Stomach (tissue), 4 donors: ENCODE results near the gene ZXDC.

Experiments
- EP300 ChIP-seq: sonication (generic); formaldehyde crosslinking; IDR thresholded peaks from one replicate; pipeline ENCODE4 v1.6.1; 2017; ENCODE audit warnings: antibody characterized with exemption
- POLR2A ChIP-seq, 4 donors: fragments of 450-650 bp; IDR thresholded peaks; one replicate each; pipeline ENCODE4 v1.6.1; 2016; ENCODE audit warnings: antibody characterized with exemption in 4 of 4, control low read depth in 2 of 4, mild to moderate bottlenecking in 1 of 4, moderate library complexity in 1 of 4
- POLR2AphosphoS5 ChIP-seq, 3 donors: sonication (generic); formaldehyde crosslinking; IDR thresholded peaks; one replicate each; pipeline ENCODE4 v1.6.1; 2016; ENCODE audit warnings: antibody characterized with exemption in 3 of 3
- TF ChIP-seq, protein P1 (sequence below), 7 experiments: fragments of 450-650 bp in 4 of 7; fragments of 200-600 bp in 3 of 7; sonication (generic) in 3 of 7; IDR thresholded peaks; one replicate each; pipeline ENCODE4 v1.5.1; 2016 to 2019; ENCODE audit warnings: antibody characterized with exemption in 7 of 7, control low read depth in 2 of 7, mild to moderate bottlenecking in 1 of 7

GRCh38 chr3:126517986-126518778, 42.5 kb upstream of the ZXDC start:
- TF ChIP-seq, protein P1, sequence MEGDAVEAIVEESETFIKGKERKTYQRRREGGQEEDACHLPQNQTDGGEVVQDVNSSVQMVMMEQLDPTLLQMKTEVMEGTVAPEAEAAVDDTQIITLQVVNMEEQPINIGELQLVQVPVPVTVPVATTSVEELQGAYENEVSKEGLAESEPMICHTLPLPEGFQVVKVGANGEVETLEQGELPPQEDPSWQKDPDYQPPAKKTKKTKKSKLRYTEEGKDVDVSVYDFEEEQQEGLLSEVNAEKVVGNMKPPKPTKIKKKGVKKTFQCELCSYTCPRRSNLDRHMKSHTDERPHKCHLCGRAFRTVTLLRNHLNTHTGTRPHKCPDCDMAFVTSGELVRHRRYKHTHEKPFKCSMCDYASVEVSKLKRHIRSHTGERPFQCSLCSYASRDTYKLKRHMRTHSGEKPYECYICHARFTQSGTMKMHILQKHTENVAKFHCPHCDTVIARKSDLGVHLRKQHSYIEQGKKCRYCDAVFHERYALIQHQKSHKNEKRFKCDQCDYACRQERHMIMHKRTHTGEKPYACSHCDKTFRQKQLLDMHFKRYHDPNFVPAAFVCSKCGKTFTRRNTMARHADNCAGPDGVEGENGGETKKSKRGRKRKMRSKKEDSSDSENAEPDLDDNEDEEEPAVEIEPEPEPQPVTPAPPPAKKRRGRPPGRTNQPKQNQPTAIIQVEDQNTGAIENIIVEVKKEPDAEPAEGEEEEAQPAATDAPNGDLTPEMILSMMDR (IDR thresholded peaks at IDR 0.05): no peak
- no peak for TF ChIP-seq POLR2AphosphoS5 (IDR thresholded peaks at IDR 0.05)
- no peak for TF ChIP-seq POLR2A (IDR thresholded peaks at IDR 0.05)
- TF ChIP-seq EP300: no peak
